Adrenal gland (tissue), 5 donors: Measurements from ENCODE around the gene DCUN1D4.

ENCODE experiments used
- POLR2A ChIP-seq, 2 donors: fragments of 450-650 bp; IDR thresholded peaks; one replicate each; pipeline ENCODE4 v1.6.1; 2017; ENCODE audit warnings: antibody characterized with exemption in 2 of 2, mild to moderate bottlenecking in 2 of 2, moderate library complexity in 1 of 2
- TF ChIP-seq, protein P1 (sequence below), 6 experiments: fragments of 450-650 bp in 4 of 6; fragments of 200-600 bp in 2 of 6; sonication (generic) in 1 of 6; IDR thresholded peaks; 1 replicate in 5 of 6; 2 replicates in 1 of 6; pipeline versions ENCODE4 v1.5.1 to v1.8.0; 2016 to 2021; ENCODE audit warnings: antibody characterized with exemption in 6 of 6, mild to moderate bottlenecking in 2 of 6, moderate library complexity in 1 of 6
- donor health status: DM: no; HTN: no; CAD: no.

DNA sequence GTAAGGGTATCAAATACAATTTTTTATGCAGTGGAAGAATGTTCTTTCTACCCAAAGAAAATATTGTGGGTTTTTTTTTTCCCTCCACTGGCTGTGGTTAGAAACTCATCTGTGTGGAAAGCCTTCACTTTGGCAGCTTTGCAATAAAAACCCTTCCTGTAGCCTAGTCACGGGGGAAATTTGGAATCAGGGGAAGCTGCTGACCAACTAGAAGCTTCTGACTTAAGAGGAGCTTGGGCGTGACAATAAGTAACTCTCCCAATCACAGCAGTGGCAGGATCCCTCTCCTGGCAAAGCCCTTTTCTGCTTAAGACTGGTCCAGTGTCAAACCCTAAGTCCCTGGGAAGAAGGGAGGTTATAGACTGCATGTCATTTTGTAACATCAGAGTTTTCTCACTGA lies 89.3 kb downstream of the DCUN1D4 start:
- TF ChIP-seq, protein P1, sequence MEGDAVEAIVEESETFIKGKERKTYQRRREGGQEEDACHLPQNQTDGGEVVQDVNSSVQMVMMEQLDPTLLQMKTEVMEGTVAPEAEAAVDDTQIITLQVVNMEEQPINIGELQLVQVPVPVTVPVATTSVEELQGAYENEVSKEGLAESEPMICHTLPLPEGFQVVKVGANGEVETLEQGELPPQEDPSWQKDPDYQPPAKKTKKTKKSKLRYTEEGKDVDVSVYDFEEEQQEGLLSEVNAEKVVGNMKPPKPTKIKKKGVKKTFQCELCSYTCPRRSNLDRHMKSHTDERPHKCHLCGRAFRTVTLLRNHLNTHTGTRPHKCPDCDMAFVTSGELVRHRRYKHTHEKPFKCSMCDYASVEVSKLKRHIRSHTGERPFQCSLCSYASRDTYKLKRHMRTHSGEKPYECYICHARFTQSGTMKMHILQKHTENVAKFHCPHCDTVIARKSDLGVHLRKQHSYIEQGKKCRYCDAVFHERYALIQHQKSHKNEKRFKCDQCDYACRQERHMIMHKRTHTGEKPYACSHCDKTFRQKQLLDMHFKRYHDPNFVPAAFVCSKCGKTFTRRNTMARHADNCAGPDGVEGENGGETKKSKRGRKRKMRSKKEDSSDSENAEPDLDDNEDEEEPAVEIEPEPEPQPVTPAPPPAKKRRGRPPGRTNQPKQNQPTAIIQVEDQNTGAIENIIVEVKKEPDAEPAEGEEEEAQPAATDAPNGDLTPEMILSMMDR (IDR thresholded peaks at IDR 0.05) = no peak
- TF ChIP-seq POLR2A (IDR thresholded peaks at IDR 0.05) = no peak
